ENCODE data around the gene CEP55. TPM values are rescaled to one million over a fixed set of nuclear protein-coding genes. Genes with fewer than 3 reads are reported as not detected.

CEP55 gene
- total and polyA plus RNA-seq, 9 of the 15 experiments (the other 6 are each of a cell fraction or from before 2014, with no cell fraction given): 4.4 to 32.5 (median 18.1) TPM

- TF ChIP-seq MEIS2 (IDR thresholded peaks at IDR 0.05; ENCODE audit: partially characterized antibody): peak; percentile 17
- TF ChIP-seq CBX2 (IDR thresholded peaks at IDR 0.05; ENCODE audit: insufficient read depth, low read length, poor library complexity, severe bottlenecking): no peak
- TF ChIP-seq EP300 (IDR thresholded peaks at IDR 0.05; ENCODE audit: low read length): no peak
- no peak for TF ChIP-seq MNT (conservative IDR thresholded peaks at IDR 0.05)
These were observed 76.9 kb downstream of the CEP55 start (continued) for GRCh38 chr10:93573051-93573909.

- Histone ChIP-seq H3K9ac (ENCODE audit: insufficient read depth in 1 of 2, low read depth in 2 of 2, low read length in 2 of 2) (no peak overlapping the region), H2AFZ (ENCODE audit: low read depth, low read length) (no peak overlapping the region), H3K4me2 (ENCODE audit: insufficient read depth, low read length) (no peak overlapping the region), H3K36me3 (ENCODE audit: control insufficient read depth, insufficient read depth, low read length) (no peaks in the 10 kb centered on the region), H3K4me1 (replicated peaks in 1 of 2; ENCODE audit: control insufficient read depth in 2 of 2, insufficient read depth in 2 of 2, low read length in 2 of 2) (no peaks in the 10 kb centered on the region), H3K27me3 (ENCODE audit: control insufficient read depth in 2 of 2, insufficient read depth in 2 of 2, low read length in 2 of 2) (peaks cover 4 to 30% of the 10 kb centered on the region in 2 experiments; a peak in 3 of 5 replicates), H3K9me1 (ENCODE audit: control insufficient read depth, insufficient read depth, low read length) (no peaks in the 10 kb centered on the region), H3K79me2 (ENCODE audit: control insufficient read depth, insufficient read depth, low read length) (no peaks in the 10 kb centered on the region), H3K27ac (ENCODE audit: extremely low read depth, low read depth, low read length) (no peak overlapping the region), H4K20me1 (replicated peaks; ENCODE audit: control insufficient read depth, insufficient read depth, low read length) (no peaks in the 10 kb centered on the region), H3K9me3 (replicated peaks; ENCODE audit: control insufficient read depth, insufficient read depth, low read depth, low read length) (no peaks in the 10 kb centered on the region), H3K4me3 (no peak overlapping the region)
- no peak for ATAC-seq
- no TSS peak for BruUV-seq (replicated peaks)
- no peak for FAIRE-seq
- in situ Hi-C loops (cut with MboI): no loop called here
- intact Hi-C loops (cut with micrococcal nuclease): no loop called here
- POLR2A ChIA-PET: no interaction called here
- CTCF ChIA-PET (ENCODE audit: low intra/inter-chr PET ratio): no interaction called here
- 0% methylated on average over 3 of the region's 3 CpGs for WGBS (ENCODE audit: insufficient coverage, low coverage, missing lambda C conversion rate)
- no peak for DNase-seq (ENCODE audit: extremely low read depth in 1 of 4, low spot score in 3 of 4)
- TF ChIP-seq ZNF395 (CRISPR knock-in tag; IDR thresholded peaks at IDR 0.05) (no peak), CCNT2 (IDR thresholded peaks at IDR 0.05; ENCODE audit: borderline replicate concordance, extremely low read depth, insufficient read length, low read depth, low read length) (no peak), ZNF507 (tag; conservative IDR thresholded peaks at IDR 0.05) (no peak), TRIM24 (IDR thresholded peaks at IDR 0.05) (no peak), VEZF1 (CRISPR knock-in tag; IDR thresholded peaks at IDR 0.05) (no peak), ERF (CRISPR knock-in tag; IDR thresholded peaks at IDR 0.05) (no peak), ZNF830 (CRISPR knock-in tag; IDR thresholded peaks at IDR 0.05) (no peak), RBBP5 (IDR thresholded peaks at IDR 0.05; ENCODE audit: borderline replicate concordance, insufficient read depth, low read length, poor library complexity, severe bottlenecking) (no peak), TARDBP (IDR thresholded peaks at IDR 0.05) (no peak)
These were observed 77.5 kb downstream of the CEP55 start for GRCh38 chr10:93573924-93574323.

Data from K562 (cell line).